Measurements from ENCODE around the gene KLHDC8A.

Gene KLHDC8A

GRCh38 chr1:205348554-205349487 lies 7.9 kb downstream of the KLHDC8A start:
- FAIRE-seq = no peak
- TF ChIP-seq POU2F2 (IDR thresholded peaks at IDR 0.05; ENCODE audit: low read depth, low read length) (no peak), TAF1 (IDR thresholded peaks at IDR 0.05; ENCODE audit: low read depth, low read length) (no peak), POLR2A (IDR thresholded peaks at IDR 0.05; ENCODE audit: low read depth, low read length) (no peak), SPI1 (IDR thresholded peaks at IDR 0.05; ENCODE audit: low read depth, low read length) (no peak), PAX5 (IDR thresholded peaks at IDR 0.05; ENCODE audit: insufficient read depth, low read length, severe bottlenecking) (no peak), POLR2AphosphoS5 (IDR thresholded peaks at IDR 0.05; ENCODE audit: low read depth, low read length) (no peak)
- DNase-seq (ENCODE audit: insufficient read length, low spot score) = no peak

DNA sequence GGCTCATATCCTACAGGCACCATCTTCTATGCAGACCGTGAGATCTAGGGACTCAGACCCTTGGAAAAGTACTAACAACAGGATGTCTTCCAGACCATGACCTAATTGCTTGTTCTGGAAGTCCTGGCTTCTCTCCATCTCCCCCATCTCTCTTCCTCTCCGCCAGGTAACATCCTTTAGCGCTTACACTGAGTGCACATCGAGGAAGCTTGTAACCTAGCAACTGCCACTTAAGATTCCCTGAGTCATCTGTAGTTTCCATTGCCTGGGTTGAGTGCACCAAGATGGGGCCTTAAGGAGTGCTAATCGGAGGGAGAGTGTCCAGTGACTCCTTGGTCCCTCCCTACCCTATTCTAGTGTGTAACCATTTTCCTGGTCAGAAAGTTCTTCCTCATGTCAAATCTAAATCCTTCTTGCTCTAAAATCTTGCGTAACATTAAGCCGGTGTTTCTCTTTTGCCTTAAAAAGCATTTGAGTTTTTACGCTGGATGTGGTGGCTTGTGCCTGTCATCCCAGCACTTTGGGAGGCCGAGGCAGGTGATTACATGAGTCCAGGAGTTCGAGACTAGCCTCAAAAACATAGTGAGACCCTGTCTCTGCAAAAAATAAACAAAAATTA lies 9.7 kb downstream of the KLHDC8A start:
- DNase-seq (ENCODE audit: insufficient read length, low spot score) = no peak
- no peak for FAIRE-seq

GRCh38 chr1:205345761-205346160 lies 11.0 kb downstream of the KLHDC8A start:
- FAIRE-seq (no peak), DNase-seq (ENCODE audit: insufficient read length, low spot score) (no peak)
- no peak for TF ChIP-seq POLR2A (IDR thresholded peaks at IDR 0.05; ENCODE audit: low read depth, low read length)
- no peak for TF ChIP-seq POLR2AphosphoS5 (IDR thresholded peaks at IDR 0.05; ENCODE audit: low read depth, low read length)
- no peak for TF ChIP-seq SPI1 (IDR thresholded peaks at IDR 0.05; ENCODE audit: low read depth, low read length)
- no peak for TF ChIP-seq PAX5 (IDR thresholded peaks at IDR 0.05; ENCODE audit: insufficient read depth, low read length, severe bottlenecking)
- no peak for TF ChIP-seq TAF1 (IDR thresholded peaks at IDR 0.05; ENCODE audit: low read depth, low read length)
- TF ChIP-seq POU2F2 (IDR thresholded peaks at IDR 0.05; ENCODE audit: low read depth, low read length) = no peak

More for the DNA sequence above, 9.7 kb downstream of the KLHDC8A start:
- TF ChIP-seq SPI1 (IDR thresholded peaks at IDR 0.05; ENCODE audit: low read depth, low read length) (no peak), PAX5 (IDR thresholded peaks at IDR 0.05; ENCODE audit: insufficient read depth, low read length, severe bottlenecking) (no peak), POLR2AphosphoS5 (IDR thresholded peaks at IDR 0.05; ENCODE audit: low read depth, low read length) (no peak), POU2F2 (IDR thresholded peaks at IDR 0.05; ENCODE audit: low read depth, low read length) (no peak), POLR2A (IDR thresholded peaks at IDR 0.05; ENCODE audit: low read depth, low read length) (no peak), TAF1 (IDR thresholded peaks at IDR 0.05; ENCODE audit: low read depth, low read length) (no peak)

- no peak for TF ChIP-seq POU2F2 (IDR thresholded peaks at IDR 0.05; ENCODE audit: low read depth, low read length)
- TF ChIP-seq POLR2A (IDR thresholded peaks at IDR 0.05; ENCODE audit: low read depth, low read length) = no peak
- no peak for TF ChIP-seq SPI1 (IDR thresholded peaks at IDR 0.05; ENCODE audit: low read depth, low read length)
- TF ChIP-seq POLR2AphosphoS5 (IDR thresholded peaks at IDR 0.05; ENCODE audit: low read depth, low read length) = no peak
- TF ChIP-seq PAX5 (IDR thresholded peaks at IDR 0.05; ENCODE audit: insufficient read depth, low read length, severe bottlenecking) = no peak
- no peak for TF ChIP-seq TAF1 (IDR thresholded peaks at IDR 0.05; ENCODE audit: low read depth, low read length)
- FAIRE-seq (no peak), DNase-seq (ENCODE audit: insufficient read length, low spot score) (no peak)
Measured at GRCh38 chr1:205344066-205344928, 12.4 kb downstream of the KLHDC8A start.

DNA sequence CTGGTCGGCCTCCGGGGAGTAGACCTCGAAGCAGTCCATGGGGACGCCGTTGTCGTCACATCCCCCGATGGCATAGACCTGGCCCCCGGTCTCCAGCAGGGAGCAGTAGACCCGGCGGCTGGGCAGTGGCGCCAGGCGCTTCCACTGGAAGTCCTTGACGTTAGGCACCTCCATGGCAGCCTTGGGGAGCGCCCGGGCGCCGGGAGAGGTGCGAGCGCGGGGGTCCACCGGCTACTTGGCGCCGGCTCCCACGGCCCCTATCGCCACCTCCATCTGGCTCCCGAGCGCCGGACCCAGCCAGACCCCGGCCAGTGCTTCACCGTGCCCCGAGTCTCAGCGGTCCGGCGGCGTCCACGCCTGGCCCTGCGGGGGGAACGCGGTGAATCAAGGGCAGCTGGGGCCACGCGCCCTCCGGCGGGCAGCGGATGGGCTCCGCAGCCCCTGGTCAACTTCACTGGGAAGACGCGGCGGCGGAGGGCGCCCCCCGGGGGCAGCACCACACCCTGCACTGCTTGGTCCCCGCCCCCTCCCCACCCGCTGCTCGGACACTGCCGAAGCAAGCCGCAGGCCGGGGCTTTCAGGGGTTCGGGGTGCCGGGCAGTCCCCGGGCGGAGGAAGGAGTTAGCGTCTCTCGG lies 13.2 kb downstream of the KLHDC8A start:
- DNase-seq (ENCODE audit: insufficient read length, low spot score) (no peak), FAIRE-seq (no peak)
- TF ChIP-seq POLR2A (IDR thresholded peaks at IDR 0.05; ENCODE audit: low read depth, low read length) = no peak

DNA sequence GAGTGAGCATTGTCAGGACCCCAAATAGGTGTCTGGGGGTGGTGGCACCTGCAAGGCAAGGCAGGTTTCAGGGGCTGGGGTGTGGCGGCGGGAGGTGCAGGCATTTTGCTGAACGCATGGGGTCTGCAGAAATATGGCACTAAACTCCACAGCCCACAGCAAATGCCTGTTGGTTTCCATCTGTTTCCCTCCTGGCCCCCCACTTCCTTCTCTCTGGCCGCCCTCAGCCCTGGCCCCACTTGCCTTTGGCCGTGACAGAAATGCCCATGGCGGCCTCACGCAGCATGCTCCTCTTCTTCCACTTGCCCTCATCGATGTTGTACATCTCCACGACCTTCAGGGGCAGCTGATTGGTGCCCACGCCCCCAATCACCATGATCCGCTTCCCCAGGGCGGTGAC lies 13.7 kb downstream of the KLHDC8A start:
- DNase-seq (ENCODE audit: insufficient read length, low spot score) (no peak), FAIRE-seq (no peak)
- TF ChIP-seq POU2F2 (IDR thresholded peaks at IDR 0.05; ENCODE audit: low read depth, low read length) (no peak), POLR2AphosphoS5 (IDR thresholded peaks at IDR 0.05; ENCODE audit: low read depth, low read length) (no peak), POLR2A (IDR thresholded peaks at IDR 0.05; ENCODE audit: low read depth, low read length) (no peak), PAX5 (IDR thresholded peaks at IDR 0.05; ENCODE audit: insufficient read depth, low read length, severe bottlenecking) (no peak), TAF1 (IDR thresholded peaks at IDR 0.05; ENCODE audit: low read depth, low read length) (no peak), SPI1 (IDR thresholded peaks at IDR 0.05; ENCODE audit: low read depth, low read length) (no peak)

- DNase-seq (ENCODE audit: insufficient read length, low spot score) (no peak), FAIRE-seq (no peak)
- TF ChIP-seq POU2F2 (IDR thresholded peaks at IDR 0.05; ENCODE audit: low read depth, low read length) (no peak), SPI1 (IDR thresholded peaks at IDR 0.05; ENCODE audit: low read depth, low read length) (no peak), TAF1 (IDR thresholded peaks at IDR 0.05; ENCODE audit: low read depth, low read length) (no peak), POLR2A (IDR thresholded peaks at IDR 0.05; ENCODE audit: low read depth, low read length) (no peak), POLR2AphosphoS5 (IDR thresholded peaks at IDR 0.05; ENCODE audit: low read depth, low read length) (no peak), PAX5 (IDR thresholded peaks at IDR 0.05; ENCODE audit: insufficient read depth, low read length, severe bottlenecking) (no peak)
Measured at GRCh38 chr1:205340676-205341075, 16.0 kb downstream of the KLHDC8A start.

DNA sequence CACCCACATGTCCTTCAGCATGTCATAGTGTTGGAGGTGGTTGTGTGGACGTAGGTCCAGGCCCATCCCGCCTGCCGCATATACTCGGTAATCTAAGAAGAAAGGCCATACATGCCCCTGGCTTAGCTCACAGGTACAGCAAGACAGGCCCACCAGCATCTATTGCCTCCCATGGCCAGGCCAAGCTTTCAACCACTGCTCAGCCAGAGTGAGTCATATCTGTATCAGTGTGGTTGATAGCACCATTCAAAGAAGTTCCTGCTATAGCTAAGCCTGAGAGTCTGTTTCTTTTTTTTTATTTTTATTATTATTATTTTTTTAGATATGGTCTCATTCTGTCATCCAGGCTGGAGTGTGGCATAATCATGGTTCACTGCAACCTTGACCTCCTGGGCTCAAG lies 17.0 kb downstream of the KLHDC8A start:
- FAIRE-seq = peak; percentile 73
- TF ChIP-seq POU2F2 (IDR thresholded peaks at IDR 0.05; ENCODE audit: low read depth, low read length) (no peak), POLR2A (IDR thresholded peaks at IDR 0.05; ENCODE audit: low read depth, low read length) (no peak), TAF1 (IDR thresholded peaks at IDR 0.05; ENCODE audit: low read depth, low read length) (no peak), SPI1 (IDR thresholded peaks at IDR 0.05; ENCODE audit: low read depth, low read length) (no peak), POLR2AphosphoS5 (IDR thresholded peaks at IDR 0.05; ENCODE audit: low read depth, low read length) (no peak), PAX5 (IDR thresholded peaks at IDR 0.05; ENCODE audit: insufficient read depth, low read length, severe bottlenecking) (no peak)
- peak; percentile 39 for DNase-seq (ENCODE audit: insufficient read length, low spot score)
